ENCODE measurements around the gene AURKAIP1.
A peak's percentile ranks its signal among the peaks of the same experiment; 100 is the strongest.

Gene AURKAIP1

GRCh38 chr1:1345860-1346500 is 29.0 kb downstream of the AURKAIP1 start:
- DNase-seq (ENCODE audit: low spot score), result no peak
- Histone ChIP-seq H3K27ac (peak overlapping the region in 1 of 2 donors; percentile 21), H3K4me3 (peak overlapping the region; percentile 24)
- TF ChIP-seq, protein P1, sequence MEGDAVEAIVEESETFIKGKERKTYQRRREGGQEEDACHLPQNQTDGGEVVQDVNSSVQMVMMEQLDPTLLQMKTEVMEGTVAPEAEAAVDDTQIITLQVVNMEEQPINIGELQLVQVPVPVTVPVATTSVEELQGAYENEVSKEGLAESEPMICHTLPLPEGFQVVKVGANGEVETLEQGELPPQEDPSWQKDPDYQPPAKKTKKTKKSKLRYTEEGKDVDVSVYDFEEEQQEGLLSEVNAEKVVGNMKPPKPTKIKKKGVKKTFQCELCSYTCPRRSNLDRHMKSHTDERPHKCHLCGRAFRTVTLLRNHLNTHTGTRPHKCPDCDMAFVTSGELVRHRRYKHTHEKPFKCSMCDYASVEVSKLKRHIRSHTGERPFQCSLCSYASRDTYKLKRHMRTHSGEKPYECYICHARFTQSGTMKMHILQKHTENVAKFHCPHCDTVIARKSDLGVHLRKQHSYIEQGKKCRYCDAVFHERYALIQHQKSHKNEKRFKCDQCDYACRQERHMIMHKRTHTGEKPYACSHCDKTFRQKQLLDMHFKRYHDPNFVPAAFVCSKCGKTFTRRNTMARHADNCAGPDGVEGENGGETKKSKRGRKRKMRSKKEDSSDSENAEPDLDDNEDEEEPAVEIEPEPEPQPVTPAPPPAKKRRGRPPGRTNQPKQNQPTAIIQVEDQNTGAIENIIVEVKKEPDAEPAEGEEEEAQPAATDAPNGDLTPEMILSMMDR (IDR thresholded peaks at IDR 0.05), result no peak

DNA sequence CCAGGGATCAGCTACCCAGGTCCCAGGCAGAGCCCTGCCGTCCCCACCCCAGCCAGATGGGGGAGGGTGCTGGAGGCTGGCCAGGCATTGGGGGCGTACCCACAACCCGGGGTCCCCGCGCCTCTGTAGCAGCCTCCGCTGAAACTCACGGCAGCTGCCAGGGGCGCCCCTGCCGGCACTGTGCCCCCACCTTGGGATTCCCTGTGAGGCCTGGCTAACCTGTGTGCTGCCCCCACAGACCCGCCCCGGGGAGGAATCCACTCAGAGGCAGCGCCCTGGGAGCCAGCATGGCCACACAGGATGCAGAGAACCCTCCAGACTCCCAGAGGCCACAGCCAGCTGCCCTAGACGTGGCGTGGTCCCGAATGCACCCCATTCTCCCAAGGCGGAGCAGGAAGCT is 29.6 kb downstream of the AURKAIP1 start:
- TF ChIP-seq, protein P1 (IDR thresholded peaks at IDR 0.05), result no peak
- Histone ChIP-seq H3K4me3 (no peak overlapping the region), H3K27ac (peak overlapping the region in 1 of 2 donors; percentile 5)
- DNase-seq (ENCODE audit: low spot score), result no peak

GRCh38 chr1:1344655-1345361 is 30.2 kb downstream of the AURKAIP1 start:
- DNase-seq (ENCODE audit: low spot score), result no peak
- peak overlapping the region in 1 of 2 donors; percentile 11 for H3K27ac ChIP-seq
- H3K4me3 ChIP-seq, result no peak overlapping the region
- TF ChIP-seq, protein P1 (IDR thresholded peaks at IDR 0.05), result no peak

DNA sequence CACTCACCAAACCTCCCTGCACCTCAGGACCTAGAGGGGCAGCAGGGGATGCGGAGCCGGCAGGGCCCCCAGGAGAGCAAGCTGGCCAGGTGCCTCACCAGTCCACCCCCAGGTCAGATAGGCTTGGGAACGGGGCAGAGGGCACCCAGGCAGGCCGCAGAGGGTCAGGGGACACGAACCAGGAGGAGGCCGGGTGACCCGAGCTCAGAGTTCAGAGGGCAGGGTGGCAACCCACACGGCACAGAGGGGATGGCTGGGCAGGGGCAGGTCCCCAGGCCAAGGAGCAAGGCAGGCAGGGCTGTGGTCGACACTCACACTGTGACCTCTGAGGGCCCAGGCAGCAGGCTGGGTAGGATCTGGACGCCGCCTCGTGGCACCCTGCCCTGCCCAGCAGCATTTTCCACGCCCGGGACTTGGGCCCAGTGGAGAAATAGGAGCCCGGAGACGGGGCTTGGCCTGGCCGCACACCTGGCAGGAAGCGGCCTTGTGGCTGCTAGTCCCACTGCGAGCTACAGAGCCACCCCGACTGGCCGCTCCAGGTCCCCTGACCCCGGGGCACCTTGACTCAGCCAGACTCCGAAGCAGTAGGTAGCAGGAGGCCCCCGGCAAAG is 31.1 kb downstream of the AURKAIP1 start:
- DNase-seq (ENCODE audit: low spot score), result no peak
- Histone ChIP-seq H3K4me3 (no peak overlapping the region), H3K27ac (no peak overlapping the region)
- TF ChIP-seq, protein P1 (IDR thresholded peaks at IDR 0.05), result no peak

GRCh38 chr1:1342584-1343115 is 32.4 kb downstream of the AURKAIP1 start:
- H3K27ac ChIP-seq, result no peak overlapping the region
- H3K4me3 ChIP-seq, result no peak overlapping the region
- no peak for DNase-seq (ENCODE audit: low spot score)
- TF ChIP-seq, protein P1 (IDR thresholded peaks at IDR 0.05), result no peak

DNA sequence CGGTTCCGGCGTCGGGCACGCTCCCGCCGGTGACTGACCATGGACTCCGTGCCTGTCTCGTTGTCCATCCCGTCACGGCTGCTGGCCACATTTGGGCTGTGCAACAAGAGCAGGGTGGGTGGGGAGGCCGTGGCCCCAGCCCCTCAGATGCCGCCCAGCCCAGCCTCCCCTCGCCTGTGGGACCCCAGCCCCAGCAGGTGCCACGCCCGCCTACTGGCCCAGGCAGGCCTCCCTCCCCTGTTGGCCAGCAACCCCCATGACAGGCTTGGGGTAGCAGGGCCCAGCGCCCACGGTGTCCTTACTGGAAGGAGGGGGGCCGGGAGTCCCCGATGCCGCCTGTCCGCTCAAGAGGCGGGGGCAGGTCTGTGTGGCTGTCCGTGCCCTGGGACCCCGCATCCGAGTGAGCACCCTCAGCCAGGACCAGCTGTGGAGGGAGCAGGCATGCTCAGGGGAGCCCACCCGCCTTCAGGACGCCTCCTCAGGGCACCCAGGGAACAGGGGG is 32.9 kb downstream of the AURKAIP1 start:
- no peak for DNase-seq (ENCODE audit: low spot score)
- Histone ChIP-seq H3K27ac (no peak overlapping the region), H3K4me3 (no peak overlapping the region)
- TF ChIP-seq, protein P1 (IDR thresholded peaks at IDR 0.05), result no peak

Measured in coronary artery (tissue), 2 donors.